GM12878 (cell line): ENCODE data around the gene ITGA2. TPM values are rescaled to one million over a fixed set of nuclear protein-coding genes. Genes with fewer than 3 reads are reported as not detected.

Source experiments
- ATAC-seq: fragments of 200-7000 bp; cut with Tn5 transposase; 3 replicates; pipeline ENCODE4 v1.9.1; 2020; ENCODE audit warnings: mild to moderate bottlenecking, moderate library complexity
- BruUV-seq: library from RNA; stranded (reverse); fragments of 400-500 nt; replicated peaks from 2 replicates; lab custom pipeline; 2021; lab: Mats Ljungman, UMichigan
- CTCF ChIA-PET: fragments of 300-600 bp; sonication (Branson Sonifier 250); formaldehyde crosslinking; extraction: SDS; loops from one replicate; lab custom pipeline; 2021; ENCODE audit warnings: inconsistent platforms; lab: Yijun Ruan, JAX
- POLR2A ChIA-PET: fragments of 350-600 bp; formaldehyde crosslinking; extraction: SDS; loops from one replicate; lab custom pipeline; 2021; ENCODE audit warnings: inconsistent platforms; lab: Charles Lee
- RAD21 ChIA-PET: fragments of 300-600 bp; sonication (Branson Sonifier 250); formaldehyde crosslinking; loops from one replicate; lab custom pipeline; 2023; ENCODE audit warnings: antibody characterized with exemption; ENCODE audit not compliant: unreplicated experiment; lab: Charles Lee
- SMC1A ChIA-PET: fragments of 300-600 bp; sonication (Branson Sonifier 250); formaldehyde crosslinking; loops from one replicate; lab custom pipeline; 2023; ENCODE audit not compliant: unreplicated experiment, uncharacterized antibody; lab: Charles Lee
- DNase-seq: peaks from one replicate; pipeline ENCODE4 v3.0.0-alpha.2; 2011; ENCODE audit warnings: low read depth, low spot score
- FAIRE-seq: peaks from 3 replicates; lab custom pipeline; 2011; peaks lifted over from hg19 to GRCh38; lab: Jason Lieb, UNC
- H2AFZ ChIP-seq: 2 replicates; pipeline ENCODE4 v1.6.0; 2011; ENCODE audit warnings: low read depth, low read length, control low read depth; ENCODE audit not compliant: control insufficient read depth
- H3K27ac ChIP-seq: 2 replicates; pipeline ENCODE4 v1.5.1; 2011; ENCODE audit warnings: control low read depth; ENCODE audit not compliant: control insufficient read depth, insufficient read depth
- H3K27me3 ChIP-seq, 2 experiments: replicated peaks in 1 of 2; 2 replicates each; pipeline versions ENCODE4 v1.6.0 to v1.6.1; 2011; ENCODE audit warnings: low read length in 1 of 2; ENCODE audit not compliant: control insufficient read depth in 2 of 2, insufficient read depth in 2 of 2
- H3K36me3 ChIP-seq, 2 experiments: 2 replicates each; pipeline ENCODE4 v1.5.1; 2011; ENCODE audit warnings: low read length in 1 of 2; ENCODE audit not compliant: control insufficient read depth in 2 of 2, insufficient read depth in 2 of 2
- H3K4me1 ChIP-seq: 2 replicates; pipeline ENCODE4 v1.6.1; 2011; ENCODE audit warnings: mild to moderate bottlenecking, low read length, moderate library complexity, mixed read lengths; ENCODE audit not compliant: control insufficient read depth, insufficient read depth
- H3K4me2 ChIP-seq: 2 replicates; pipeline ENCODE4 v1.6.0; 2011; ENCODE audit warnings: control low read depth; ENCODE audit not compliant: control insufficient read depth, insufficient read depth
- H3K4me3 ChIP-seq: fragments of 200-600 bp; sonication (generic); 2 replicates; pipeline ENCODE4 v1.5.1; 2016
- H3K79me2 ChIP-seq: 2 replicates; pipeline ENCODE4 v1.6.0; 2011; ENCODE audit warnings: low read length; ENCODE audit not compliant: control insufficient read depth, insufficient read depth
- H3K9ac ChIP-seq: 2 replicates; pipeline ENCODE4 v1.8.0; 2011; ENCODE audit warnings: low read length, control low read depth, mixed read lengths; ENCODE audit not compliant: control insufficient read depth, insufficient read depth
- H3K9me3 ChIP-seq: replicated peaks from 3 replicates; pipeline ENCODE4 v1.5.1; 2011; ENCODE audit warnings: mild to moderate bottlenecking, low read length; ENCODE audit not compliant: control insufficient read depth, insufficient read depth
- H4K20me1 ChIP-seq: 2 replicates; pipeline ENCODE4 v1.6.0; 2011; ENCODE audit not compliant: control insufficient read depth, insufficient read depth
- BACH1 ChIP-seq: fragments of 450-650 bp; IDR thresholded peaks from 2 replicates; pipeline ENCODE4 v1.6.1; 2017; ENCODE audit warnings: mild to moderate bottlenecking, borderline replicate concordance
- BMI1 ChIP-seq: fragments of 450-650 bp; IDR thresholded peaks from 2 replicates; pipeline ENCODE4 v1.6.1; 2016; ENCODE audit warnings: mild to moderate bottlenecking, moderate library complexity, borderline replicate concordance
- EZH2 ChIP-seq: IDR thresholded peaks from 2 replicates; pipeline ENCODE4 v1.6.1; 2012; ENCODE audit warnings: low read depth, mild to moderate bottlenecking, control low read depth, inconsistent platforms, low read length, borderline replicate concordance; ENCODE audit not compliant: control insufficient read depth
- IKZF2 ChIP-seq, 2 experiments: fragments of 450-650 bp; IDR thresholded peaks; 2 replicates each; pipeline ENCODE4 v1.6.1; 2017; ENCODE audit warnings: mild to moderate bottlenecking in 2 of 2, moderate library complexity in 2 of 2
- NR2C1 ChIP-seq: fragments of 450-650 bp; IDR thresholded peaks from 2 replicates; pipeline ENCODE4 v1.6.1; 2017; ENCODE audit warnings: antibody characterized with exemption, mild to moderate bottlenecking, moderate library complexity
- POLR2AphosphoS5 ChIP-seq: IDR thresholded peaks from 2 replicates; pipeline ENCODE4 v1.6.1; 2011; ENCODE audit warnings: mild to moderate bottlenecking, low read length, inconsistent platforms
- RBBP5 ChIP-seq: fragments of 200-600 bp; sonication (generic); conservative IDR thresholded peaks from 2 replicates; pipeline ENCODE4 v1.6.1; 2016
- RFX5 ChIP-seq: IDR thresholded peaks from 2 replicates; pipeline ENCODE4 v1.6.1; 2011; ENCODE audit warnings: low read depth, low read length, improper control_type of control experiment
- SP1 ChIP-seq: IDR thresholded peaks from one replicate; pipeline ENCODE4 v1.6.1; 2011; ENCODE audit warnings: low read depth, low read length
- WGBS: methylation state at CpG from one replicate; pipeline ENCODE4 v1.1.6; 2016; ENCODE audit warnings: low lambda C conversion rate; ENCODE audit not compliant: insufficient replicate concordance, insufficient coverage; ENCODE audit errors: missing lambda C conversion rate; 5-methylcytosine and 5-hydroxymethylcytosine counted together
- in situ Hi-C: fragments of 300-500 bp; cut with MboI; formaldehyde crosslinking; loops from 9 replicates; pipeline ENCODE4 v1.14.3; 2018; ENCODE audit warnings: mixed read lengths
- intact Hi-C: fragments of 100-400 bp; cut with micrococcal nuclease; formaldehyde crosslinking; loops from one replicate; pipeline ENCODE4 v1.14.2; 2022; ENCODE audit not compliant: unreplicated experiment
- polyA plus RNA-seq, 11 experiments: library from polyadenylated mRNA; depleted of rRNA in 4 of 11; unstranded in 6 of 11; stranded (reverse) in 5 of 11; fragments of >200 nt; fragmentation: Nextera tagmentation in 4 of 11; fragmentation: Illumina TruSeq in 1 of 11; extraction: Ambion mirVana in 4 of 11; extraction: Trizol in 1 of 11; gene quantifications; 1 replicate in 1 of 11; 2 replicates in 10 of 11; pipeline versions ENCODE4 v1.2.1 to v1.2.3, GENCODE V29; 2011 to 2016; ENCODE audit warnings: inconsistent platforms in 2 of 11, missing spikeins in 2 of 11, low read depth in 1 of 11
- total RNA-seq, 4 experiments: library from RNA; depleted of rRNA in 3 of 4; stranded (reverse); fragments of >200 nt in 3 of 4; fragmentation: Illumina TruSeq in 1 of 4; extraction: Trizol in 1 of 4; gene quantifications; 2 replicates each; pipeline versions ENCODE4 v1.2.1 to v1.2.3, GENCODE V29; 2013 to 2021
- TF ChIP-seq, protein P1 (sequence below): IDR thresholded peaks from 2 replicates; pipeline ENCODE4 v1.6.1; 2012; ENCODE audit warnings: mild to moderate bottlenecking, low read depth, low read length

The ITGA2 gene
- total and polyA plus RNA-seq, 10 of the 15 experiments (the other 5 are each of a cell fraction or from before 2014, with no cell fraction given): under 0.01 to 0.13 (median 0.03) TPM; not detected in 6

- POLR2A ChIA-PET: no interaction called here
Measured at GRCh38 chr5:53029608-53030007, 40.5 kb downstream of the ITGA2 start.

More at GRCh38 chr5:53029608-53030007, 40.5 kb downstream of the ITGA2 start:
- Histone ChIP-seq H3K4me2 (no peak overlapping the region), H3K4me3 (no peak overlapping the region), H3K27me3 (no peaks in the 10 kb centered on the region; a peak in 2 of 4 replicates), H4K20me1 (no peaks in the 10 kb centered on the region), H3K9ac (no peak overlapping the region), H3K4me1 (no peaks in the 10 kb centered on the region), H2AFZ (no peak overlapping the region), H3K36me3 (no peaks in the 10 kb centered on the region), H3K79me2 (no peaks in the 10 kb centered on the region), H3K9me3 (no peaks in the 10 kb centered on the region), H3K27ac (no peak overlapping the region)
- ChIA-PET CTCF (no interaction called here), RAD21 (no interaction called here), SMC1A (interaction anchor here (1.4 kb wide), 1 partner anchor 81 kb away, joined by 4 read pairs; no protein-coding TSS in a partner anchor)
- no peak for FAIRE-seq
- BruUV-seq: no TSS peak
- no peak for ATAC-seq
- 0% methylated on average over 1 of the region's 1 CpG for WGBS
- DNase-seq: no peak
- TF ChIP-seq BACH1 (no peak), BMI1 (no peak), POLR2AphosphoS5 (no peak), IKZF2 (IDR thresholded peaks at IDR 0.05) (no peak), RBBP5 (no peak), NR2C1 (no peak), EZH2 (no peak), RFX5 (no peak), SP1 (no peak)
- TF ChIP-seq, protein P1, sequence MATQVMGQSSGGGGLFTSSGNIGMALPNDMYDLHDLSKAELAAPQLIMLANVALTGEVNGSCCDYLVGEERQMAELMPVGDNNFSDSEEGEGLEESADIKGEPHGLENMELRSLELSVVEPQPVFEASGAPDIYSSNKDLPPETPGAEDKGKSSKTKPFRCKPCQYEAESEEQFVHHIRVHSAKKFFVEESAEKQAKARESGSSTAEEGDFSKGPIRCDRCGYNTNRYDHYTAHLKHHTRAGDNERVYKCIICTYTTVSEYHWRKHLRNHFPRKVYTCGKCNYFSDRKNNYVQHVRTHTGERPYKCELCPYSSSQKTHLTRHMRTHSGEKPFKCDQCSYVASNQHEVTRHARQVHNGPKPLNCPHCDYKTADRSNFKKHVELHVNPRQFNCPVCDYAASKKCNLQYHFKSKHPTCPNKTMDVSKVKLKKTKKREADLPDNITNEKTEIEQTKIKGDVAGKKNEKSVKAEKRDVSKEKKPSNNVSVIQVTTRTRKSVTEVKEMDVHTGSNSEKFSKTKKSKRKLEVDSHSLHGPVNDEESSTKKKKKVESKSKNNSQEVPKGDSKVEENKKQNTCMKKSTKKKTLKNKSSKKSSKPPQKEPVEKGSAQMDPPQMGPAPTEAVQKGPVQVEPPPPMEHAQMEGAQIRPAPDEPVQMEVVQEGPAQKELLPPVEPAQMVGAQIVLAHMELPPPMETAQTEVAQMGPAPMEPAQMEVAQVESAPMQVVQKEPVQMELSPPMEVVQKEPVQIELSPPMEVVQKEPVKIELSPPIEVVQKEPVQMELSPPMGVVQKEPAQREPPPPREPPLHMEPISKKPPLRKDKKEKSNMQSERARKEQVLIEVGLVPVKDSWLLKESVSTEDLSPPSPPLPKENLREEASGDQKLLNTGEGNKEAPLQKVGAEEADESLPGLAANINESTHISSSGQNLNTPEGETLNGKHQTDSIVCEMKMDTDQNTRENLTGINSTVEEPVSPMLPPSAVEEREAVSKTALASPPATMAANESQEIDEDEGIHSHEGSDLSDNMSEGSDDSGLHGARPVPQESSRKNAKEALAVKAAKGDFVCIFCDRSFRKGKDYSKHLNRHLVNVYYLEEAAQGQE: no peak
- in situ Hi-C loops (no loop called here), intact Hi-C loops (no loop called here)
